GM18909 (cell line): ENCODE results near the gene OCA2.
"Not testable (repeated sequence)": the region's sequence is repeated elsewhere in the genome, so short reads cannot be mapped to it uniquely, and the experiment has no call there.

ENCODE experiments used
- ATAC-seq: cut with Tn5 transposase; IDR thresholded peaks from one replicate; pipeline ENCODE4 v1.9.1; 2021; ENCODE audit warnings: mild to moderate bottlenecking; ENCODE audit not compliant: unreplicated experiment, poor library complexity

The OCA2 gene

GRCh38 chr15:27863000-27863399, 236.1 kb downstream of the OCA2 start:
- ATAC-seq = no peak

- ATAC-seq = no peak
Measured at GRCh38 chr15:27861171-27861570, 237.9 kb downstream of the OCA2 start.

- ATAC-seq = no peak
Measured at GRCh38 chr15:27855137-27855536, 244.0 kb downstream of the OCA2 start.

GRCh38 chr15:27854601-27855000, 244.5 kb downstream of the OCA2 start:
- ATAC-seq = no peak

DNA sequence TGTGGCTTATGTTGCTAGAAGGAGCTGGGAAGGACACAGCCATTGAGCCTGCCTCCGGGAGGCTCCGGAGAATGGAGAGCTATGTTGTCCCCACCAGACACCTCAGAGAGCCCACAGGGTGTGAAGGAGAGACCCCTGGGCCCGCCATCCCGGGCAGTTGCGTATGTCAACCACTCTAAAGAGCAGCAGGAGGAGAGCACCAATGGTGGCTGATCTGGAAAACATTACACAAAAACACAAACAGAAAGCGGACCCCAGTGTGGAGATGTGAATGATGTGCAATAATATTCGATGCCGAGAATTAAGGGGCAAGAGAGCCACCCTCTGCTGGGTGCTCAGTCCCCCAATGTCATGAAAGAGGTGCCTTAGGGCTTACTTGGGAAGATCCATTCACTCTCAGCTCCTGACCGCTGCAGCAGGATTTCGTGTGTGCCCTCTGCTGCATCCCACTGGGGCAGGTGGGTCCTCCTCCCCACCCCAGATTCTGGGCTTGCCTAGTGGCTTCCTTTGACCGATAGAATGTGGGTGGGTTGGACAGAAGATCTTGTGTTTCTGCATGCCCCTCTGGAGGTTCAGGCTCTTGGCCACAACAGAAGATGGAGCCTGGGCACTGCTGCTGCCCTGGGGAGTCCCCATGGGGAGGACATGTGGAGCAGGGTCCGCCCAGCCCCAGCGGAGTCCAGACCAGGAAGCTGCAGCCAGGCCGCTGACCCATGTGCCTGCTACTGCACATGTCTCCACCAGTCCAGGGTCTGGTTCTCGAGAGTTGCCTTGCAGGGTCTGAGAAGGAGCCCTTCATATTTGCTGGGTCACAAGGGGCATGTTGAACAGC, 245.3 kb downstream of the OCA2 start:
- no peak for ATAC-seq

- ATAC-seq = no peak
Measured at GRCh38 chr15:27851858-27852210, 247.3 kb downstream of the OCA2 start.

- ATAC-seq = no peak
Measured at GRCh38 chr15:27850981-27851857, 247.9 kb downstream of the OCA2 start.

- no peak for ATAC-seq
Measured at GRCh38 chr15:27850050-27850449, 249.1 kb downstream of the OCA2 start.

DNA sequence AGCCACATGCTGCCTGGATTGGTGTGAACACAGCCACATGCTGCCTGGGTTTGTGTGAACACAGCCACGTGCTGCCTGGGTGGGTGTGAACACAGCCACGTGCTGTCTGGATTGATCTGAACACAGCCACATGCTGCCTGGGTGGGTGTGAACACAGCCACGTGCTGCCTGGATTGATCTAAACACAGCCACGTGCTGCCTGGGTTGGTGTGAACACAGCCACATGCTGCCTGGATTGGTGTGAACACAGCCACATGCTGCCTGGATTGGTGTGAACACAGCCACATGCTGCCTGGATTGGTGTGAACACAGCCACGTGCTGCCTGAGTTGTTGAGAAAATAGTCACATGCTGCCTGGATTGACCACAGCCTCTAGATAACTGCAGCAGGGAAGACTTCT, 250.2 kb downstream of the OCA2 start:
- ATAC-seq = not testable (repeated sequence)

DNA sequence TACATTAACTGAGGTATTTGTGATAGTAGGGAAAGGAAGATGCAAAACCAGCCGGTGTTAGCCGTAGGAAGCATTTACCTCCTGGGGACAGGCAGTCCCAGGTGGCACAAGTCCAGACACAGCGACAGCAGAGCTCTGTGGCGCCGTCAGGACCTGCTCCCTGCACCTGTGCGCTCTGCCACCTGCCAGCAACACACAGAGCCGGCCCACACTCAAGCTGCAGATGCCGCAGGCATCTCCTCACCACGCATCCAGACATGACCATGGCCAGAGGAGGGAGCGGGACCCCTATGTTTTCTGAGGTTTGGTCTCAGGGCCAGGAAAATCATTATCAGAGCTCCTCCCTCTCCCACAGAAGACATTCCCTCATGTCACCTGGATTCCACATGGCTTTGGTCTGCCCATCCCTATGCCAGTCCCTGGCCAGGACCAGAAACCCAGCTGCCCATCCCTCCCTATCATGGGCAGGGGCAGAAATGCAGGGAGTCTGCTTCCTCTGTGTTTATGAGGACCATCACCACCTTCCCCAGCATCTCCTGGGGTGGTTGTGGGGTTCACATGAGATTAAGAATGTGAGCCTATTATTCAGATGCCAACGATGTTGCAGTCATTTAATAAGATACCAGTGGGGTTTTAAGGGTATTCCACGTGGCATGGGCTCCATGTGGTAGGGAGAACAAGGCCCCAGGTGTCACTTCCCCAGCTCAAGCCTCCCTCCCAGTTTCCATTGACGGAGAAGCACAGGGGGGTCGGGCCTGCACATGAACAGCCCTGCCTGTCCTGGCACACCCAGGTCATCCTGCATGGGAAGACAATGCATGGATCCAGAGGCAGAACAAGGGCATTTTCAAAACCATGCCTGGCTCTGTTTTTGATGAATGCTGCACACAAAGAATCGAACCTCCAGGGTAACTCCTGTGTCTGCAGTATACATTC, 251.1 kb downstream of the OCA2 start:
- no peak for ATAC-seq

DNA sequence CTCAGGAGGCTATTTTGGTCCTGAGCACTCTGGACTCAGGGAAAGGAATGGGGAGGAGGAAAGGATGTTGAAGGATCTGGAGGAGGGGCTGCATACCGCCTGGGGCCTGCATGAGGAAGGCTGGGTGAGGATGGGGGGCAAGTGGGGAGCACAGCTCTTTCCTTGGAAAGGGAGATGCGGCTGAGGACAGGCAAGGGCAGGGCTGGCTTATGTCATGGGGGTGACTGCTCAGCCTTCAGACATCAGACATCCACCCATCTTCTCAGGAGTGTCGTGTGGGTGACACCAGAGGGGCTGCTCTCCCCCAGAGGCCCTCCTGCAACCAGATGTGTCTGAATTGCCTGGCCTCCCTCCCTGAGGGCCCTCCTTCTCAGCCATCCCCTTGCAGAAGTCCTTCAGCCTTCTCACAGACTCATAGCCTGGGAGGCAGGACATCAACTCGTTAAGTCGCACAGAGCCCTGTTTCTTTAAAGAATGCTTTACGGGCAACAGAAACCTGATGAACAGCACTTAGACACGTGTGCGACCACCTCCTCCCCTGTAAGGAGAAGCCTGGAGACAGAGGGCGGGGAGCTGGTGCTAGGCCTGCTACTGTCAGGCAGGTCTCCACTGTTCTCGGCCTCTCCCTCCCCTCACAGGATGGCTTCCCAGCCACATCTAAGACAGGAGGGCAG, 252.3 kb downstream of the OCA2 start:
- no peak for ATAC-seq

- ATAC-seq = no peak
Measured at GRCh38 chr15:27845535-27846369, 253.4 kb downstream of the OCA2 start.

DNA sequence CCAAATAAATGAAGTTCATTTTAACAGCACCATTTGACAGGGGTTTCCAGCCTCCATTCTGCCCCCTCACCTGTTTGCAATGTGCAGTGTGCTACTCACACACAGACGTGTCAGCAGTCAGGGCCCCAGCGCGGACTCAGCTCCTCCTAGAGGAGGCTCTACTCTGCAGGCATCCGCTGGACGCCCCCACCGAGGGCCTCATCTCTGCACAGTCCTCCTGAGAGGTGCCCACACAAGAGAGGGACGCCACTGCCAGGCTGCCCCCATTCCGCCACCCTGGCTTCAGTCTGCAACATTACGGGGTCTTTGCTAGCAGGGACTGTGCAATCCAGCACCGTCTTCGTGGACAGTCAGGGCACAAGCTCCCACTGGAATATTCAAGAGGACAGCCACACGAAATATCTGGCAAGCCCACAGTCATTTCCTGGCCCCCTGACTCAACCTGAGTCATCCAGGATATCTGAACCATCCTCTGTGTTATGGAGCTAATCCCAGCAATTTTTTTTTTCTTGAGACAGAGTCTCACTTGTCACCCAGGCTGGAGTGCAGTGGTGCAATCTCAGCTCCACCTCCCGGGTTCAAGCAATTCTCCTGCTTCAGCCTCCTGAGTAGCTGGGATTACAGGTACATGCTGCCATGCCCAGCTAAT, 255.0 kb downstream of the OCA2 start:
- no peak for ATAC-seq

DNA sequence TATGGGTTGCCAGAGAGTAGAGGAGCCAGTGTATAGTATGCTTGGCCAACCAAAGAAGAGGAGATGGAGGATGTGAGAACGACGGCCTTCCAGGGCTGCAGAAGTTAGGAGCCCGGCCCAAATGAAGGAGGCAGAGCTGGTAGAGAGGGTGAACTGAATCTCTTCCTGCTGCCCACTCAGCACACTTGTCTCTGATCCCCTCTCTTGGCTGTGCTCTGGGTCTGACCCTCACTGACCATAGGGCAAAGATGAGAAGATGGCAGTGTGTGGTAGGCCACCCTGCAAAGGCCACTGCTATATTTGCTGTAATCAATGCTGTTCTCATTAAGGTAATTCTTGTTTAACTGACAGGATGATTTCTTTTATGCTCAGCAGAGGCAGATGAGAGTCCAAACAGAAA, 256.0 kb downstream of the OCA2 start:
- no peak for ATAC-seq

GRCh38 chr15:27842526-27842925, 256.6 kb downstream of the OCA2 start:
- ATAC-seq = no peak

GRCh38 chr15:27835233-27835939, 263.7 kb downstream of the OCA2 start:
- ATAC-seq = no peak

- no peak for ATAC-seq
Measured at GRCh38 chr15:27834684-27835083, 264.4 kb downstream of the OCA2 start.

DNA sequence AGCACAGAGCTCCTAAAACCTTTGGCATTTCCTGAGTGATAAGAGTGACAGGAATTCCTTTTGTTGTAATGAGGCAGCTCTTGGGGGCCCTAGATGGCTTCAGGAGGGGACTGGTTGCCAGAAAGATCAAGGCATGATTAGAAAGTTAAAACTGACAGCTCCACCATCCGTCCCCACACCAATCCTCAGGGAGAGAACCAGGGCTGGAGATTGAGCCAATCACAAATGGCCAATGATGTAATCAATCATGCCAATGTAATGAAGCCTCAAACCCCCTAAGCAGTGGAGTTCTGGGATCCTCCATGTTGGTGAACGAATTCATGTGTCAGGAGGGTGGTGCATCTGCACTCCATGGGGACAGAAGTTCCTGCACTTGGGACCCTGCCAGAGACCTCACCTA, 265.1 kb downstream of the OCA2 start:
- ATAC-seq = no peak
